Endothelial cell of umbilical vein (primary cell): ENCODE measurements around the gene TOMM20. TPM values are rescaled to one million over a fixed set of nuclear protein-coding genes. Genes with fewer than 3 reads are reported as not detected.
A peak's percentile ranks its signal among the peaks of the same experiment; 100 is the strongest.

Experiments used
- BruUV-seq: library from RNA; stranded (reverse); fragments of 400-500 nt; replicated peaks from 2 replicates; lab custom pipeline; 2021; lab: Mats Ljungman, UMichigan
- CTCF ChIA-PET: fragments of 300-600, 350-600 bp; sonication (Branson Sonifier 250); formaldehyde crosslinking; loops from one replicate; lab custom pipeline; 2021; ENCODE audit warnings: antibody characterized with exemption, inconsistent platforms; lab: Charles Lee
- POLR2A ChIA-PET: fragments of 300-600, 350-600 bp; sonication (Branson Sonifier 250); formaldehyde crosslinking; loops from one replicate; lab custom pipeline; 2021; ENCODE audit warnings: antibody characterized with exemption, inconsistent platforms; lab: Charles Lee
- DNase-seq: peaks from one replicate; pipeline ENCODE4 v3.0.0-alpha.2; 2011; ENCODE audit warnings: low read depth, low spot score
- FAIRE-seq: peaks from 2 replicates; lab custom pipeline; 2011; peaks lifted over from hg19 to GRCh38; lab: Jason Lieb, UNC
- H2AFZ ChIP-seq: 2 replicates; pipeline ENCODE4 v1.6.0; 2012; ENCODE audit warnings: low read depth, low read length, control low read depth, inconsistent platforms
- H3K27ac ChIP-seq: 2 replicates; pipeline ENCODE4 v1.5.1; 2011; ENCODE audit warnings: low read depth, mild to moderate bottlenecking, control low read depth, low read length, moderate library complexity; ENCODE audit not compliant: insufficient read depth
- H3K27me3 ChIP-seq, 2 experiments: 2 replicates each; pipeline versions ENCODE4 v1.6.0 to v1.6.1; 2011; ENCODE audit warnings: low read length in 2 of 2, mixed read lengths in 1 of 2; ENCODE audit not compliant: control insufficient read depth in 2 of 2, insufficient read depth in 2 of 2
- H3K36me3 ChIP-seq, 2 experiments: 2 replicates in 1 of 2; 3 replicates in 1 of 2; pipeline ENCODE4 v1.5.1; 2011; ENCODE audit warnings: low read length in 2 of 2, mild to moderate bottlenecking in 1 of 2, moderate library complexity in 1 of 2; ENCODE audit not compliant: control insufficient read depth in 2 of 2, insufficient read depth in 2 of 2; ENCODE audit errors: extremely low read depth in 1 of 2
- H3K4me1 ChIP-seq: 3 replicates; pipeline ENCODE4 v1.5.1; 2011; ENCODE audit warnings: mild to moderate bottlenecking, low read length; ENCODE audit not compliant: control insufficient read depth, insufficient read depth; ENCODE audit errors: extremely low read depth
- H3K4me2 ChIP-seq: 2 replicates; pipeline ENCODE4 v1.6.1; 2011; ENCODE audit warnings: low read length, control low read depth, mixed read lengths; ENCODE audit not compliant: insufficient read depth
- H3K4me3 ChIP-seq, 3 experiments: fragments of 200-600 bp in 1 of 3; sonication (generic), shearing (Covaris generic) in 1 of 3; replicated peaks in 1 of 3; 2 replicates each; pipeline ENCODE4 v1.5.1; 2011 to 2016; ENCODE audit warnings: control low read depth in 3 of 3, low read length in 3 of 3, mild to moderate bottlenecking in 2 of 3, inconsistent platforms in 1 of 3, low read depth in 1 of 3, moderate library complexity in 1 of 3; ENCODE audit not compliant: insufficient read depth in 1 of 3
- H3K79me2 ChIP-seq: 2 replicates; pipeline ENCODE4 v1.6.0; 2012; ENCODE audit warnings: low read length, inconsistent platforms; ENCODE audit not compliant: control insufficient read depth, insufficient read depth
- H3K9ac ChIP-seq: replicated peaks from 2 replicates; pipeline ENCODE3; 2011; ENCODE audit warnings: low read length, control low read depth; ENCODE audit not compliant: insufficient read depth; ENCODE audit errors: extremely low read depth
- H3K9me1 ChIP-seq: replicated peaks from 3 replicates; pipeline ENCODE4 v1.6.0; 2011; ENCODE audit warnings: mild to moderate bottlenecking, low read length; ENCODE audit not compliant: control insufficient read depth, insufficient read depth; ENCODE audit errors: extremely low read depth
- H3K9me3 ChIP-seq: replicated peaks from 2 replicates; pipeline ENCODE4 v1.5.1; 2012; ENCODE audit warnings: low read length, inconsistent platforms; ENCODE audit not compliant: control insufficient read depth, insufficient read depth
- H4K20me1 ChIP-seq: replicated peaks from 2 replicates; pipeline ENCODE3; 2011; ENCODE audit warnings: mild to moderate bottlenecking, low read length; ENCODE audit not compliant: control insufficient read depth, insufficient read depth; ENCODE audit errors: extremely low read depth
- EZH2 ChIP-seq: IDR thresholded peaks from 2 replicates; pipeline ENCODE4 v1.6.1; 2012; ENCODE audit warnings: borderline replicate concordance, low read depth, mild to moderate bottlenecking, moderate library complexity, low read length, inconsistent platforms; ENCODE audit not compliant: severe bottlenecking
- FOS ChIP-seq: IDR thresholded peaks from 2 replicates; pipeline ENCODE4 v1.6.1; 2011; ENCODE audit warnings: mild to moderate bottlenecking, low read length, moderate library complexity, borderline replicate concordance; ENCODE audit not compliant: insufficient read depth
- GATA2 ChIP-seq: IDR thresholded peaks from 2 replicates; pipeline ENCODE4 v1.7.0; 2011; ENCODE audit warnings: low read depth, mild to moderate bottlenecking, moderate library complexity, mixed read lengths, low read length; ENCODE audit not compliant: insufficient read length, insufficient read depth
- JUN ChIP-seq: IDR thresholded peaks from 2 replicates; pipeline ENCODE4 v1.6.1; 2011; ENCODE audit warnings: borderline replicate concordance, low read depth; ENCODE audit not compliant: insufficient read length, insufficient read depth
- MYC ChIP-seq: IDR thresholded peaks from one replicate; pipeline ENCODE4 v1.6.1; 2011; ENCODE audit warnings: mild to moderate bottlenecking, low read depth, low read length
- POLR2A ChIP-seq: IDR thresholded peaks from 2 replicates; pipeline ENCODE4 v1.6.1; 2012; ENCODE audit warnings: low read depth, mild to moderate bottlenecking, control low read depth, low read length
- POLR2AphosphoS5 ChIP-seq: IDR thresholded peaks from 2 replicates; pipeline ENCODE4 v1.6.1; 2012; ENCODE audit warnings: low read depth, mild to moderate bottlenecking, control low read depth, low read length, moderate library complexity; ENCODE audit not compliant: insufficient read depth
- dilution Hi-C: fragments of 300-500 bp; cut with MboI; formaldehyde crosslinking; loops from one replicate; pipeline ENCODE4 v1.15.0; 2019; ENCODE audit warnings: low sequenced_read_pairs; ENCODE audit not compliant: extremely low pct_ligation_motif_present
- intact Hi-C: fragments of 100-400 bp; cut with micrococcal nuclease; formaldehyde crosslinking; loops from one replicate; pipeline ENCODE4 v1.10.0; 2022
- polyA plus RNA-seq, 4 experiments: library from polyadenylated mRNA; depleted of rRNA in 3 of 4; stranded (reverse) in 3 of 4; unstranded in 1 of 4; fragments of >200 nt; gene quantifications; 2 replicates each; pipeline versions ENCODE4 v1.2.1 to v1.2.3, GENCODE V29; 2011 to 2012; ENCODE audit warnings: missing spikeins in 1 of 4
- total RNA-seq: library from RNA; stranded (reverse); gene quantifications from 2 replicates; pipeline ENCODE4 v1.2.3, GENCODE V29; 2021
- TF ChIP-seq, protein P1 (sequence below): IDR thresholded peaks from 2 replicates; pipeline ENCODE4 v1.6.1; 2011; ENCODE audit not compliant: insufficient read depth, insufficient read length
- TF ChIP-seq, protein P2 (sequence below), 2 donors: IDR thresholded peaks; 1 replicate in 1 of 2; 2 replicates in 1 of 2; pipeline ENCODE4 v1.5.1; 2011; ENCODE audit warnings: low read length in 2 of 2, mild to moderate bottlenecking in 2 of 2, moderate library complexity in 2 of 2, control low read depth in 1 of 2, inconsistent platforms in 1 of 2, low read depth in 1 of 2; ENCODE audit not compliant: insufficient read depth in 1 of 2; ENCODE audit errors: extremely low read depth in 1 of 2

Gene TOMM20
- total and polyA plus RNA-seq, 2 donors (not counting 3 experiments of a cell fraction or from before 2014, with no cell fraction given), result 42.5 to 98.4 TPM

DNA sequence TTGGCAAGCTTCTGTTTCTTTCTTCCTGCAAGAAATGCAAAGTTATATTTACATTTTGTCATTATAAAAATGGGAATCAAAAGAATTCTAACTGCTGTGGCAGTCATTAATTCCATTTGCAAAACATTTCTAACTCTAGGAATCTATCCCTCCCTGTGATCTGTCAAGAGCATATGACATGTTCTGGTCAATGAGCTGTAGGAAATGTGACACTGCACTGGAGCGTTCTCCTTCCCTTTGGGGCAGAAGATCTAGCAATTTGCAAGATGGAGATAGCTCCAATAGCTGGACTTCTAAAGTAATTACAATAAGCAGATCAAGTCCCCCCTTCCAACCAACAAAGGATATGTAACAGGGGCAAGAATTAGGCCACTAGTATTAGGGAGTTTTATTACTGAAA is 6.3 kb downstream of the TOMM20 start:
- no peak for TF ChIP-seq FOS
- no peak for TF ChIP-seq POLR2AphosphoS5
- TF ChIP-seq MYC, result no peak
- TF ChIP-seq POLR2A, result no peak
- TF ChIP-seq EZH2, result no peak
- TF ChIP-seq, protein P1, sequence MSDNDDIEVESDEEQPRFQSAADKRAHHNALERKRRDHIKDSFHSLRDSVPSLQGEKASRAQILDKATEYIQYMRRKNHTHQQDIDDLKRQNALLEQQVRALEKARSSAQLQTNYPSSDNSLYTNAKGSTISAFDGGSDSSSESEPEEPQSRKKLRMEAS, result no peak
- TF ChIP-seq, protein P2, sequence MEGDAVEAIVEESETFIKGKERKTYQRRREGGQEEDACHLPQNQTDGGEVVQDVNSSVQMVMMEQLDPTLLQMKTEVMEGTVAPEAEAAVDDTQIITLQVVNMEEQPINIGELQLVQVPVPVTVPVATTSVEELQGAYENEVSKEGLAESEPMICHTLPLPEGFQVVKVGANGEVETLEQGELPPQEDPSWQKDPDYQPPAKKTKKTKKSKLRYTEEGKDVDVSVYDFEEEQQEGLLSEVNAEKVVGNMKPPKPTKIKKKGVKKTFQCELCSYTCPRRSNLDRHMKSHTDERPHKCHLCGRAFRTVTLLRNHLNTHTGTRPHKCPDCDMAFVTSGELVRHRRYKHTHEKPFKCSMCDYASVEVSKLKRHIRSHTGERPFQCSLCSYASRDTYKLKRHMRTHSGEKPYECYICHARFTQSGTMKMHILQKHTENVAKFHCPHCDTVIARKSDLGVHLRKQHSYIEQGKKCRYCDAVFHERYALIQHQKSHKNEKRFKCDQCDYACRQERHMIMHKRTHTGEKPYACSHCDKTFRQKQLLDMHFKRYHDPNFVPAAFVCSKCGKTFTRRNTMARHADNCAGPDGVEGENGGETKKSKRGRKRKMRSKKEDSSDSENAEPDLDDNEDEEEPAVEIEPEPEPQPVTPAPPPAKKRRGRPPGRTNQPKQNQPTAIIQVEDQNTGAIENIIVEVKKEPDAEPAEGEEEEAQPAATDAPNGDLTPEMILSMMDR (IDR thresholded peaks at IDR 0.05; ENCODE audit: extremely low read depth in 1 of 2, insufficient read depth in 1 of 2, low read depth in 1 of 2, low read length in 2 of 2), result no peak
- no peak for TF ChIP-seq JUN
- no peak for TF ChIP-seq GATA2
- ChIA-PET CTCF (interaction anchor here (1.2 to 2.8 kb wide), 4 partner anchors 9 to 295 kb away, joined by 3 to 14 read pairs (median 4); no protein-coding TSS in a partner anchor), POLR2A (no interaction called here)
- Histone ChIP-seq H3K79me2 (peaks cover 89% of the 10 kb centered on the region), H3K4me3 (no peak overlapping the region), H3K4me2 (peak overlapping the region; percentile 28), H3K9me3 (no peaks in the 10 kb centered on the region), H3K9ac (no peak overlapping the region), H4K20me1 (peaks cover 2% of the 10 kb centered on the region), H3K27ac (no peak overlapping the region), H3K4me1 (peaks cover 7% of the 10 kb centered on the region), H3K27me3 (no peaks in the 10 kb centered on the region), H3K36me3 (peaks cover 13 to 16% of the 10 kb centered on the region in 2 experiments), H2AFZ (no peak overlapping the region), H3K9me1 (no peaks in the 10 kb centered on the region)
- FAIRE-seq (no peak), DNase-seq (no peak)
- dilution Hi-C loops (no loop called here), intact Hi-C loops (no loop called here)
- no TSS peak for BruUV-seq
